NCI-H2107 (cell line): ENCODE data around the gene ATP10A.

ENCODE experiments used
- DNase-seq: peaks from one replicate; lab custom pipeline; 2025; lab: John Stamatoyannopoulos, UW

ATP10A gene

DNA sequence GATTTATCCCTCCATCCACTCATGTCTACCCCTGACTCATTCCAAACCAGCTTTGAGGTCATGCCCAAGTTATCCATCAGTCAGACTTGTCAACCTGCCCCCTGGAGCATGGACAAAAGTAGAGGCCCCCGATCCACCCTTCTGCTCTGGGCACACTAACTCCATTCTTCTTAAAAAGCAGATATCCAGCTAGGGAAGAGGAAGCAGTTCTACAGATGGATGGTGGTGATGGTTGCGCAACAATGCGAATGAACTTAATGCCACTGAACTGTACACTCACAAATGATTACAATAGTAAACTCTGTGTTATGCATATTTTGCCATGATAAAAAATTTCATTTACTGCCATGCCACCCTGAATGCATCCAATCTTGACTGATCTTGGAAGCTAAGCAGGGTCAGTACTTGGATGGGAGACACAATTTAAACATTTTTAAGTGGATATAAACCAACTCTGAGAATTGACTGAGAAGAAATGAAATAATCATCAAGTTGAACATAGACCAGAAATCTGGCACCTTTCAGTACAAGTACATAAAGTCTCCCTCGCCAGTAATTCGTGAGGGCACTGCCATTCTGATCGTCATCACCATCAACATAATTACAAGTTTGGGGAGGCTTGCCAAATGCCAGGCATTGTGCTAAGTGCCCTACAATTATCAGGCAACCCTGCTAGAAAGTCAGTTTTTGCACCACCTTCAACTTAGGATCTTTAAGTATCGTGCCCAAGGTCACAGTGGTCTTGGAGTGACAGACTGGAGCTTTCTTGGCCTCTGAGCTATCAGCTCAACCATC lies 124.8 kb downstream of the ATP10A start:
- no peak for DNase-seq

DNA sequence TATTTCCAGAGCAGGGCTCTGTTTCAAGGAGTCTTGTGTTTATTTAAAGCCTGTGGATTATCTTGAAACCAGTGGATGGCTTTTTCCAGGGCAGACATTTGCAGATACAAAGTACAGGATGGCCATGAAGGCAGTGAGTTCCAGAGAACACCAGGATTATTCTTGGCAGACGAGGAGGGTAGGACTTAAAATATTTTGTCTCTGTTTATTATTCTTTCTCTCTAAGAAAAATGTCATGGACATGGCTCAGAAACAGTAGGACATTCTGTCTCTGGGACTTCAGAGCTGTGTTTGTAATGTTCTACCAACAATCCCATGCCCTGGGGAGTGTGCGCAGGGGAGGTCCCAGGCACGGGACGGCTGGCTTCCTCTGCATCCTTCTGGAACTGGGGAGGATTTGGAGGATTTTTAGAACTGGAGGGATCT lies 125.9 kb downstream of the ATP10A start:
- no peak for DNase-seq

DNA sequence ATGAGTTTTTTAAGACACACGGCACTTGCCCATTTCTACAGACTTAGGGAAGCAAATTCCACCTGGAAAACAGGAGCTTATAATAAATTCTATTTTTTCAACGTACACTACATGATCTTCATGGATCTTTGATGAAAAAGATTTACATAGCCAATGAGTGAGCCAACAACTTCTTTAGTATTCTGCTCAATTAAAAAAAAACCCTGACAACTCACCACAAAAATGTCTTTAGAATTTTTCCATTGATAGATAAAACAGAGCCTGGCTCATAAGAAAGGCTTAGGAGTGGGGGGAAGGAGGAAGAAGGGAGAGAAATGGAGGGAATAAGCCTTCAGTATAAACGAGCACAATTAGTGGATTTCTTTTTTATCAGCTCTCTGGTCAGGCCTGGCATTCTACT lies 126.7 kb downstream of the ATP10A start:
- no peak for DNase-seq

DNA sequence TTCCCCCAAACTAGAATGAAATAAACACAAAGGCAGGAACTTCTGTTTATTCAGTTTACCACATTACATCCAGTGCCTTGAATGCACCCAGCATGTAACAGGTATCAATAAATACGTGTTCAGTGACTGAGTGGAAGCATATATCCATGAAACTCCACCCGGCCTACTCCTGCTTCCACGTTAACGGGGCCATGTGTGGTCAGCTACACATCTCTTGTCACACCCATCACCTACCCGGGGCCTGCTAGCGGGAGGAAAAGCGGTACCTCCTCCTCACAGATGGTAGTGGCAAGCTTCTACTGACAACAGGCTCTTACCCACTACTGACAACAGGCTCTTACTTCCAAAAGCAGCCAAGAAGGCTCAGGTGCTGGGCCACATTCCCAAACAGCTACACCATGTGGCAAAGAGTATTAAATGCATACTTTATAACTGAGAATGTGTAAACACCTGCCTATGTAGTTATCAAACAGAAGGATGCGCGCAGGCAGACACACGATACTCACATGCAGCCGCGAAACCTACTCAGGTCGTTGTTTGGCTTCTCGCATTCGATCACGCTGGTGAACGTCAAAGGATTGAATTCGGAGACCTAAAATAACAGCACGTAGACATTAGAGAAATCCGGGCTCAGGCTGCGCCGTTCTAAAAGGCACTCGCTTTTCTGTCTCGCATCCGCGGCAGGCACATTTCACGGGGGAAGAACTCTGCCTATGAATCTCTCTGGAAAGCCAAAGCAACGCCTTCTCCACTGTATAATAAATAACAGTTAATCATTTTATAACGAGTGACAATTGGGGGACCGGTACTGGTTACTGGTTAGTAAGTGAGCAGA lies 127.4 kb downstream of the ATP10A start:
- no peak for DNase-seq

DNA sequence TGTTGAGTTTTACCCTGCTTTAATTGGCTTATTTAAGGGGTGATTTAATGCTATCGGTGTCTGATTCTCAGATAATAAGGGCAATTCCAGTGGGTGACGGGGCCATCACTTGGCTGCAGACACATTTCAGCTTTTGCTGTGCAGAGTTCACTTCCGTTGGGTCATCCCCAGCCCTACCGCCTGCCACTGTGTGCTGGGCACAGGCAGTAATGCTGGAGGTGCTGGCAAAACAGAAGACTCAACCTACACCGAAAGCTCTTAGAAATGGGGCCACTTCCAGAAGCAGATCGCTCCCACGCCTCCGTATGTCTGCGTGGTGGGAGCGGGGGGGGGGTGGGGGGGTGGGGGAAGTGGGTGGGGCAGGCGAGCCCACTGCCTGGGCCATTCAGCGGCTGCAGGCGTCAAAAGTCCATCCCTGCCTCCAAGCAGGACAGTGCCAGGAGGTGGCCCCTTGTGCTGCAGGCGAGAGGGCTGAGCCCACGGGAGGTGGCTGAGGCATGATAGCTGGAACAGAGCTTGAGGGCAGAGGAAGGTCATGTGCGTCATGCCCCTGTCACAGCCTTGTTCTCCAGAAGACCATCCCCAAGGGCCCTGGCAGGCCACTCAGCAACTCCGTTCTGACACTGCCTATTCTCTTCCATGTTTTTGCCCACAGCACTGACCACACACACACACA lies 128.3 kb downstream of the ATP10A start:
- DNase-seq: no peak

DNA sequence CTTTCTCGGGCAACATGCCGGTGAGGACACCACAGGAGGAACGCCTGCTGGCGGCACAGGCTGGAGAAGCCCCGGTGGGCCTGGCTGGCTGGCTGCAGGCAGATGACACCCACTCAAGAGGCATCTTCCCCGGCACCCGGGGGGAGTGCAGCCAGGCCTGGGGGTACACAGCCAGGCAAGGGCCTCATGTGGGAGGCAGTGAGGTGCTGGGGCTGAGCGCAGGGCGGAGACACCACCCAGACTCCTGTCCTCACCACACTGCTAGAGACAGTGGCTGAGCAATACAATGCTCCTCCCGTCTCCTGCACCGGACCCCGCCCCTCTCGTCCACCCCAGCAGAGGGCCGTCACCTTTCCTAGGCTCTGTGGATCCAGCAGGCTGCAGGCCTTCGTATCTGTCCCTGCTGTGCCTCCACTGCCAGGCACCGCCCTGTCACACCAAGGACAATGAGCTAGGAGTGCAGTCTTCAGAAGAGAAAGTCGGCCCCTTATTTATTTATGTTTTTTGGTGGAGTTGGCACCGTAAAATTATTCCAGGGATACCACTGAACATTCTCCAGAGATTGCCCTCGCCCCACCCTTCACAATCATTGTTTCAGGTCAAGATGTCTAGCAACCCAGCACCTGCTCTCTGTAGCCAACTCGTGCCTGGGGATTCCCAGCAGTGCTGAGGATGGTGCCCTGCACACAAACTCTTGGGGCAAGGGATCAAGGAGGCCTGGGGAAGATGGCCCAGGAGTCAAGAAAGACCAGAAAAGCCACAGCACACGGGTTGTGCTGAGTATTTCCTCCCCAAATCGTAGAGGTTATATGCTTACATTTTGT lies 129.1 kb downstream of the ATP10A start:
- DNase-seq: no peak

DNA sequence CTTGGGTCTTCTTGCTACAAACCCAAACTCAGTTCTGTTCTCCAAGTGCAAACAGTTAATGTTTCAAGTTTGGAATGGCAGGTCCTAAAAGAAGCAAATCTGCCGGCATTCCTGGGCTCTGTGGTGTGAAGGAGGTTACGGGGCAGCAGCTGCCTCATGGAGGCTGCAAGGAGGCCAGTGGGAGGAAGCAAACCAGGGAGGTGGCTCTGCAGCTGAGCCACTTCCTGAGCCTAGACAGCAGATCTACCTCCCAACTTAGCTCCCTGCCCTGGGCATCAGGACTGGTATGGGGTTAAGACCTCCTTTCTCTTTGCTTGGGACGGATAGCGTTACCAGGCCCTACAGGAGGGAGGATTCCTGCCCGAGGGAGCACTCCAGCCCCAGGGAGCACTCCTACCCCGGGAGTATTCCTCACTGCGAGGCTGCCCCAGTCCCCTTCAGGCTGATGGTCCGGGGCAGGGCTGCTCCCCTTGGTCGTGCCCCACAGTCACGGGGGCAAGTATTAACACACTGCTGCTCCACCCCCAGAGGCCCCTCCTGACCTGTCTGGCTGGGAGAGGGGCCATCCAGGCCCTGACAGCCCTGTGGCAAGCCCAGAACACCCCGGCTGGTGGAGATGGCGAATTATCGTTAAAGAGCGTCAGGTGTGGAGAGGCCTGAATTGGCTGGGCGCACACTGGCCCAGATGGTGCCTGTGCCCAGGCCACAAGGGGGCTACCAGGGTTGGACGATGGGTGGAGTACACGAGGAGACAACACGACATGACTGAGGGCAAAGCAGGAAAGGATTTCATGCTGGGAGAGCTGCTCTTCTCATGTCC lies 129.9 kb downstream of the ATP10A start:
- no peak for DNase-seq

DNA sequence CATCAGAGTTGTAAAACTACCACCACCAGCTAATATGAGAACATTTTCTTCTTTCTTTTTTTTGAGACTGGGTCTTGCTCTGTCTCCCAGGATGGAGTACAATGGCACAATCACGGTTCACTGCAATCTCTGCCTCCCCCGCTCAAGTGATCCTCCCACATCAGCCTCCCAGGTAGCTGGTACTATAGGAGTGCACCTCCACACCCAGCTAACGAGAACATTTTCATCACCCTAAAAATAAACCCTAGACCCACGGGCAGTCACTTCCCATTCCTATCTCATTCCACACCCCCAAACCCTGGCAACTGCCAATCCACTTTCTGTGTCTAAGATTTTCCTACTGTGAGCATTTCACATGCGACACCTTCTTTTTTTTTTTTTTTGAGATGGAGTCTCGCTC lies 130.9 kb downstream of the ATP10A start:
- no peak for DNase-seq

DNA sequence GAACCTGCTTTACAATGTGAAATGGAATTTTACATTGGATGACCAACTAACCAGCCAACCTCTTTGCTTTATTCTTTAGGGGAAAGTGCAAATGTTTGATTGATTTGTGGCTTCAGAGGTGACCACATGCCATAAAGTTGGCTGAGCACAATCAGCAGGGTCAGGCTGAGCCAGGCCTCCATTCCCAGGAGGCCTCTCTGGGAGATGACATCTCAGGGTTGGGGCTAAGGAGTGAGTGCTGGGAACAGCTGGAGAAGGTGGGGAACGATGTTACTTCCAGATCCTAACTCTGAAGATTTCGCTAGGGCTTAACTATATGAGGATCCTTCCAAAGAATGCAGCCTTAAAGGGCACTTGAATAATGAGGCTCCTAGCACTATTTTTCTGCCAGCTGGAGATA lies 131.7 kb downstream of the ATP10A start:
- DNase-seq: no peak

DNA sequence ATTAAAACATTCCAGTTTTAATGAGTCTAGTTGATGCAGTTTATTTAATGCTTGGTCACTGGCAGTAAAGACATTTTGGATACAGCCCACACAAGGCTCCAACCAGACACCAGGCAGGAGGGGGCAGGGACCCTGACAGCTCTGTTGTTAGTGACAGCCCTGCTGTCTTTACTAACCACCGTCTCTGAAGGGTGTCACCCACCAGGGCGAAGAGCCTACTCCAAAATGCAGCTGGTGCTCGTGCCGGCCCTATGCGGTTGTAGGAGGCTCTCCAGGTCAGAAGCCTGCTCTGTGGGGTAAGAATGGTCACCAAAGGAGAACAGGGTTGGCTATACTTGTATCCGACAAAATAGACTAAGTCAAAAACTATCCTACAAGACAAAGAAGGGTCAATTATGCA lies 132.2 kb downstream of the ATP10A start:
- no peak for DNase-seq

DNA sequence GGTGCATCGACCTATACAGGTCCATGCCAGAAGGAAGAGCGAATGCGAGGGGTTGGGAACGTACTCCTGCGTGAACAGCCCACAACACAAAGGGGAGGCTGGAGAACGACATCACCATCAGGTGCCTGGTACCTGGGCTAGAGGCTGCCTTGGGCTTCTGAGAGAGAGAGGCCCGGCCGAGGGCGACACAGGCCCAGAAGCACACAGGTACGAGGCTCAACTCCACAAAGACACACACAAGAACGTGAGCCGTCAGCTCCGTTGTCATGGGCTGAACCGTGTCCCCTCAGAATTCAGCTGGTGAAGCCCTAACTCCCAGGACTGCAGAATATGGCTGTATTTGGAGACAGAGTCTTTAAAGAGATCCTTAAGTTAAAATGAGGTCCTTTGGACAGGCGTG lies 134.3 kb downstream of the ATP10A start:
- DNase-seq: no peak

DNA sequence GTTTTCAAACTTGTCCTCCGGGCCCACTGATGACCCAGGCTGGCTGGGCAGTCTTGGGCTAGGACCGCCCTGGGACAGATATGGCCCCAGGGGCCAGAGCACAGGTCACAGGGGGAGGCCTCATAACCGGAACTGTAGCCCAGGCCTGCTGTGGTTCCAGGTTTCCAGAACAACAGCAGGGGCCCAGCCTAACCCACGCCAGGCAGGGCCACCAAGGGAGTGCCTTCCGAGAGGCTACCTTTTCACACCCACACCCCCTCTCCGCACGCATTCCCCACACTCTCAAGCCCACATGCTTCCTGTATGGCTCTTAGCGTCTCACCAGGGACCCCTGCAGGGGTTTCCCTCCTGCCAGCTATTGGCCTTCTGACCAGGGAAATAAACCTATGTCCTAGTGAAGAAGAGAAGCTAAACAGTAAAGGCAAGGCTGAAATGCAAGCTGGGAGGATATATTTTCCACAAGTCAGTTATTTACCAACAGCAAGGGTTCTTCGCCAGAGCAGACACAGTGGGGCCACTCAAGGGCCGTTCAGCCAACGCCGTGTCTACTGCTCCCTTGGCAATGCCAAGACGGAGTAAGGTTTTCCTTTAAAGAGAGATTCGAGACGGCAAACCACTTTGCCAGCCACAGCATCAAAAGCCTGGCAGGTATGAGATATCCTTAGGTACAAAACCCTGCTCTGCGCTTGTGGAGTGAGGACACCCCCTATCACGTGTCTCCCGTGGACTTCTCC lies 135.1 kb downstream of the ATP10A start:
- no peak for DNase-seq

DNA sequence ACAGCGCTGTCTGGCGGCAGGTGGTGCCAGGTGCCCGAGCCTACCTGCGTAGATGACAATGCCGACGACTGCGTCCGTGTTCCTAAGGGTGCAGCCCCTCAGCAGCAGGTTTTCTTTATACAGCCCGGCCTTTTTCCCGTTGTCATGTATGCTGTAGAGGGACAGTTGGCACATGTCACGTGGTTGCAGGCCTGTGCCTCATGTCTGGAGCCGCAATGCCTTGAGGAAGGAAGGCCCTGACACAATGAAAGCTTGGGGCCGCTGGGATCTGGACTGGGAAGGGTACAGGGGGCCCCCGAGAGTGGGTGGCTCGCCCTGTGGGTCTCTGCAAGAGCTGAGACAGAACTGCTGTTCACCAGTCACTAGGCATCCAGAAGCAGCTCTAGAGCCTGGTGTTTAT lies 136.0 kb downstream of the ATP10A start:
- DNase-seq: no peak

DNA sequence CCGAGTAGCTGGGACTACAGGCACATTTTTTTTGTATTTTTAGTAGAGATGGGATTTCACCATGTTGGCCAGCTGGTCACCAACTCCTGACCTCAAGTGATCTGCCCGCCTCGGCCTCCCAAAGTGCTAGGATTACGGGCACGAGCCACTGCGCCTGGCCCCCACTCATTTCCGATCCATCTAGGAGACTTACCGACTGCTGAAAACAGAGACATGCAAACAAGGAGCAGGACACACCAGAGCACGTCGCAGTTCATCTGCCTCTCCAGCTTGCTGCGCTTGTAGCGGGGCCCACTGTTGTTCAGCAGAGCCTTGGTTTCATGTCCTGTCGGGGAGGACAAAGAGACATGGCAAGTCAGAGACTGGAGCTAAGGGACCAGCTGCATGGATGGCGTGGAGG lies 137.4 kb downstream of the ATP10A start:
- no peak for DNase-seq

DNA sequence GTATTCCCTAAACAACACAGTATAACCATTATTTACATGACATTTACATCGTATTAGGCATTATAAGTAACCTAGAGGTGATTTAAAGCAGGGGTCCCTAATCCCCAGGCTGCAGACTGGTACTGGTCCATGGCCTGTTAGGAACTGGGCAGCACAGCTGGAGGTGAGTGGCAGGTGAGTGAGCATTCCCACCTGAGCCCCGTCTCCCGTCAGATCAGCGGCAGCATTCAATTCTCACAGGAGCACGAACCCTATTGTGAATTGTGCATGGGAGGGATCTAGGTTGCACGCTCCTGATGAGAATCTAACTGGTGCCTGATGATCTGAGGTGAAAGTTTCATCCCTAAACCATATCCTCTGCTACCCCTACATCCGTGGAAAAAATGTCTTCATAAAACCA lies 138.2 kb downstream of the ATP10A start:
- DNase-seq: no peak

DNA sequence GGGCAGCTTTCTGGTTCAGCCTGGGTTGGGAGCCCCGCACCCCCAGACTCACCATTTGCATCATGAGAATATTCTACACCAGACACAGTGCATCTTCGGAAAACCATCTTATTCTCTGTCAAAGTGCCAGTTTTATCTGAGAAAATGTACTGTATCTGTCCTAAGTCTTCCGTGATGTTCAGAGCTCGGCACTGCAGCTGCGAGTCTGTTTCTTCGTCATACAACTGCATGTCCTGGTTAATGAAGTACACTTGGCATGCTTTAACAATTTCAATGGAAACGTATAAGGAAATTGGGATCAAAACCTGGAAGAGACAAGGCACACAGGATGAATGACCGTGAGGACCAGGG lies 141.5 kb downstream of the ATP10A start:
- no peak for DNase-seq

DNA sequence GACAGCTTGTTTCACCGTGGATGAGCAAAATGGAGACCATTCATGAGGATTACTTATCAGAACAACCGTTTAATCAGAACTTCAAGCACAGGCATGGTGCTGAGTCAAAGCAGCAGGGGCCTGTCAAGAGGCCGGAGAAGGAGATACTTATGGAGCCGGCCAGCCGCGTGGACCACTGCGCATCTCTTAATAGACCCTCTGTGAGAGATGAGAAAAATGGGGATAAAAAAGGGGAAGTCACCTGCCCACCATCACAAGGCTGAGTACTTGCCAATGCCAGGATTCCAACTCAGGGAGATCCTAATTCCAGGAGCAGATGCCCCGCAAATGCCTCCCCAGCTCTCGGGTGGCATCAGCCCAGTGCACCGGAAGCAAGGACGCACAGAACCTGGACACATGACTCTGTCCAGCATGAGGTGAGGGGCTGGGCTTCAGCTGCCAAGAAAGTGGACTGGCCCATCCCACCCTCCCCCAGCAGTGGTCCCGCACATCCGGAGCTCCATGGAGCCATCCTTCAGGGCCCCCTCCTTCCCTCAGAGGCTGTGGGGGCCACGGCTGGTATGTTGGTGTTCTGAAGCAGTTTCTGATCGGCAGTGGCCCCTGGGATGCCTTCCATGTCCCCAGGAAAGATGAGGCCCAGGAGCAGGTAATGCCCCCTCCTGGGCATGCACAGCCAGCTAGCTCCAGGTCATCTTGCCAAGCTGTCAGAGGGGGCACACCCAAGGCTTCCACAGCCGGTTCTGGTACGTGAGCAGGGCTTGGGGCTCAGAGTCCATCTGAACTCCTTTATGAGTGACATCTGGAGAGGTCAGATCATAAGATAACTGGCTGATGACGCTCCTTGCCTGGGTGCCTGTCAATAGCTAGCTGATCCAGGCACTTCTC lies 143.8 kb downstream of the ATP10A start:
- no peak for DNase-seq

DNA sequence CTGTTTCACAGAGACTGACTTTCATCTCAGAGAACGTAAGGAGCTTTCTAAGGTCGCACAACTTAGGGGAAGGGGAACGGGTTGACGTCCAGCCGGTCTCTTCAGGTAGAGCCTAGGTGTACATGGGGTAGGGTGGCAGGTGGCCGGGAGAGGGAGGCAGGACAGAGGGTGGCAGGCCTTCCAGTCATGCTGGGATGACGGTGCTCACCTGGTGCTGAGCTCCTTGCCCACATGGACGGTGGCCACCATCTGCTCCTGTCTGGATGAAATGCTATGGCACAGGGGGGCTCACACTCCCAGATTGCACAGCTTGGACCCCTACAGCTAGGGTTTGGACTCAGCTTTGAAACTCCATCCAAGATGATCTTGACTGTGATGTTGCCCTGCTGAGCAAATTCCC lies 144.5 kb downstream of the ATP10A start:
- DNase-seq: no peak

DNA sequence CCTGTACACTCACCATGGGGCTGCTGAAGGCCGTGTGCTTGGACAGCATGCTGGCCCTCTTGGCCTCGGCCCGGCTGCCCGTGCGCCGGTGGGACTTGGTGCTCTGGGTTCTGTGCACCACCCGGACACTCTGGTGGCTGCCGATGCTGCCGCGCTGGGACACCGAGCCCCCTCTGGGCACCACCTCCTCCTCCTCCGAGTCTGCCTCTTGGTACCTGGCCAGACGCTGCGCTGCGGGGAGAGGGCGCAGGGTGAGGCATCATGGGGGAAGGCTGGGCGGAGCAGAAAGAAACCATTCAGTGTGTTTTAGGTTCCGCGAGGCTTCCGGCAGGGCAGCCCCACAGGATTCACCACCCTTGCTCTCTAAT lies 145.0 kb downstream of the ATP10A start:
- no peak for DNase-seq
